K562 (cell line): ENCODE measurements around the gene SOS2. TPM values are rescaled to one million over a fixed set of nuclear protein-coding genes. Genes with fewer than 3 reads are reported as not detected.

Source experiments
- ATF1 ChIP-seq, 2 experiments: fragments of 450-650 bp in 1 of 2; IDR thresholded peaks; 2 replicates each; pipeline ENCODE4 v1.6.1; 2016; ENCODE audit warnings: missing compliant biosample characterization in 1 of 2, missing genetic modification characterization in 1 of 2
- CAMTA2 ChIP-seq: fragments of 250-450 bp; sonication (Bioruptor Pico); conservative IDR thresholded peaks from 2 replicates; pipeline ENCODE4 v1.5.1; 2022
- DMBX1 ChIP-seq: fragments of 250-450 bp; sonication (Bioruptor Pico); IDR thresholded peaks from 2 replicates; pipeline ENCODE4 v1.8.0; 2022; ENCODE audit warnings: inconsistent platforms, mild to moderate bottlenecking, moderate library complexity, borderline replicate concordance
- GATAD2A ChIP-seq: fragments of 450-650 bp; IDR thresholded peaks from 2 replicates; pipeline ENCODE4 v1.6.1; 2017
- HDAC1 ChIP-seq, 2 experiments: fragments of 450-650 bp; IDR thresholded peaks; 2 replicates each; pipeline ENCODE4 v1.6.1; 2016 to 2017; ENCODE audit warnings: inconsistent platforms in 1 of 2, mild to moderate bottlenecking in 1 of 2, moderate library complexity in 1 of 2
- MBD1 ChIP-seq: fragments of 250-450 bp; sonication (Bioruptor Pico); IDR thresholded peaks from 2 replicates; pipeline ENCODE4 v1.8.0; 2022; ENCODE audit warnings: inconsistent platforms
- NCOA1 ChIP-seq: fragments of 450-650 bp; IDR thresholded peaks from 2 replicates; pipeline ENCODE4 v1.6.1; 2016; ENCODE audit warnings: low read depth
- NR2C1 ChIP-seq, 2 experiments: fragments of 450-650 bp; IDR thresholded peaks; 2 replicates each; pipeline ENCODE4 v1.6.1; 2017; ENCODE audit warnings: mild to moderate bottlenecking in 2 of 2, antibody characterized with exemption in 1 of 2, inconsistent platforms in 1 of 2, missing compliant biosample characterization in 1 of 2, missing genetic modification characterization in 1 of 2
- RBM25 ChIP-seq: fragments of 200-400 bp; formaldehyde crosslinking; IDR thresholded peaks from 2 replicates; pipeline ENCODE4 v1.6.1; 2018; ENCODE audit warnings: low read length, low read depth, moderate library complexity; ENCODE audit not compliant: severe bottlenecking
- TAF7 ChIP-seq: fragments of 450-650 bp; IDR thresholded peaks from 2 replicates; pipeline ENCODE4 v1.6.1; 2016; ENCODE audit warnings: missing genetic modification characterization, missing compliant biosample characterization
- TGIF2 ChIP-seq: sonication (generic); formaldehyde crosslinking; IDR thresholded peaks from 2 replicates; pipeline ENCODE4 v1.8.1; 2022; ENCODE audit warnings: mild to moderate bottlenecking, missing genetic modification reagents, moderate library complexity
- THAP12 ChIP-seq: fragments of 250-450 bp; sonication (Bioruptor Pico); IDR thresholded peaks from 2 replicates; pipeline ENCODE4 v1.9.0; 2021; ENCODE audit warnings: mild to moderate bottlenecking, inconsistent platforms
- UBTF ChIP-seq, 2 experiments: IDR thresholded peaks; 2 replicates each; pipeline ENCODE4 v1.6.1; 2012; ENCODE audit warnings: improper control_type of control experiment in 2 of 2, low read depth in 2 of 2, low read length in 2 of 2, borderline replicate concordance in 1 of 2
- XRCC5 ChIP-seq: fragments of 200-400 bp; formaldehyde crosslinking; IDR thresholded peaks from 2 replicates; pipeline ENCODE4 v1.6.1; 2017; ENCODE audit warnings: low read depth, mild to moderate bottlenecking, low read length
- ZNF592 ChIP-seq: fragments of 450-650 bp; IDR thresholded peaks from 2 replicates; pipeline ENCODE4 v1.6.1; 2017; ENCODE audit warnings: antibody characterized with exemption, mild to moderate bottlenecking
- polyA plus RNA-seq, 8 experiments: library from polyadenylated mRNA; depleted of rRNA in 4 of 8; stranded (reverse) in 5 of 8; unstranded in 3 of 8; fragments of >200 nt; fragmentation: Nextera tagmentation in 2 of 8; fragmentation: Illumina TruSeq in 1 of 8; extraction: Ambion mirVana in 2 of 8; extraction: Trizol in 1 of 8; gene quantifications; 2 replicates each; pipeline versions ENCODE4 v1.2.1 to v1.2.3, GENCODE V29; 2011 to 2014; ENCODE audit warnings: inconsistent platforms in 1 of 8, missing spikeins in 1 of 8
- total RNA-seq, 7 experiments: library from RNA; depleted of rRNA in 6 of 7; stranded (reverse); fragments of >200 nt in 6 of 7; fragmentation: Illumina TruSeq in 2 of 7; extraction: Trizol in 2 of 7; gene quantifications; 2 replicates each; pipeline versions ENCODE4 v1.2.1 to v1.2.3, GENCODE V29; 2011 to 2021; ENCODE audit warnings: low replicate concordance in 1 of 7

Gene SOS2
- total and polyA plus RNA-seq, 9 of the 15 experiments (the other 6 are each of a cell fraction or from before 2014, with no cell fraction given) = 2.2 to 13.1 (median 10.5) TPM

GRCh38 chr14:50116181-50116956 is 115.0 kb downstream of the SOS2 start, which contains the start of gene VCPKMT (continued):
- peak; percentile 82 for TF ChIP-seq THAP12
- TF ChIP-seq MBD1 = no peak
- TF ChIP-seq GATAD2A = no peak
- no peak for TF ChIP-seq NCOA1
- no peak for TF ChIP-seq DMBX1
- 0 out of 2 replicates have a peak, but pooled peaks have one; percentile 28 for TF ChIP-seq XRCC5
- no peak for TF ChIP-seq NR2C1 (IDR thresholded peaks at IDR 0.05)
- TF ChIP-seq NR2C1 (tag; IDR thresholded peaks at IDR 0.05) = no peak
- peak in 1 of 2 experiments; percentile 90; a peak in 2 of 4 replicates for TF ChIP-seq HDAC1 (IDR thresholded peaks at IDR 0.05)
- TF ChIP-seq TGIF2 (CRISPR knock-in tag) = no peak
- TF ChIP-seq CAMTA2 (CRISPR knock-in tag) = no peak
- TF ChIP-seq TAF7 (tag) = peak; percentile 60; the same call in 1 of the 2 replicates
- no peak for TF ChIP-seq RBM25
- no peak for TF ChIP-seq UBTF (IDR thresholded peaks at IDR 0.05; ENCODE audit: borderline replicate concordance in 1 of 2, low read depth in 2 of 2, low read length in 2 of 2)
- peak; percentile 84 for TF ChIP-seq ATF1 (CRISPR knock-in tag; IDR thresholded peaks at IDR 0.05)
- peak; percentile 98 for TF ChIP-seq ATF1 (tag; IDR thresholded peaks at IDR 0.05)
- peak; percentile 52; the same call in 1 of the 2 replicates for TF ChIP-seq ZNF592
